ENCODE measurements around the gene CCDC85A. TPM values are rescaled to one million over a fixed set of nuclear protein-coding genes. Genes with fewer than 3 reads are reported as not detected.

The CCDC85A gene
- total RNA-seq, 1 donor from 2014 or later: not detected

DNA sequence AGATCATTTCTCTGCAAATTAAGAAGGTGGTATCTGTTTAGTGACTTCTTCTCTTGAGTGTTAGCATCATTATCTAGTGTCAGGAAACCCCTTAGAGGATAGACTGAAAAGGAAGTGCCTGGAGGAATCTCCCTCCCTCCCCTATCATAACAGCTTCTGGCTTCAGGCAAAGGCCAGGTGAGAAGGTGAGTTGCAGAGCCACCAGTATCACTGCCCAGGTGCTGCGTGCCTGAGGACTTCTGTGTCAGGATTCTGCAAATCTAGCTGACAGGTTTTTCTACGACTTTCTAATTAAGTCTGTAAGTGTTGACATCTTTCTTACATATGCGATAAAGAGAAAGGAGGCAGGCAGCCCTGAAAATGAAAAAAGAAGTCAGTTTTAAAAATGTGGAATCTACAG is 111.9 kb downstream of the CCDC85A start:
- intact Hi-C loops (cut with micrococcal nuclease): no loop called here

DNA sequence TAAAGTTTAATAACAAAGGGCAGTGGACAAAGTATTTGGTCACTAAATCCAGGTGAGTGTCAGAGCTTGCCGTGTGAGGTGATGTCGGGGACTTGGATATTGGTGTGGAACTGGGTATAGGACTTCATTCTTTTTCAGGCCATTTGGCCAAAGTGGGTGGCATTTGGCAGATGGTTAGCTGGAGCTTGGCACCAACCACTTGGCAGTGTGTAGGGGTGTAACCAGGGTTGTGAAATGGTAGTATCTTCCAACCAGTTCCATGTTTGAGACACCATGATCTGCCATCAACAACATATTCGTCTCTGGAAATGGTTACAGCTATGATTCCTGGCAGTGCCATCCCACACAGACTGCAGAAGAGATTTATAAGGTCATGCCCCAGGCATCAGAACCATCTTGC is 113.9 kb downstream of the CCDC85A start:
- intact Hi-C loops (cut with micrococcal nuclease): no loop called here

DNA sequence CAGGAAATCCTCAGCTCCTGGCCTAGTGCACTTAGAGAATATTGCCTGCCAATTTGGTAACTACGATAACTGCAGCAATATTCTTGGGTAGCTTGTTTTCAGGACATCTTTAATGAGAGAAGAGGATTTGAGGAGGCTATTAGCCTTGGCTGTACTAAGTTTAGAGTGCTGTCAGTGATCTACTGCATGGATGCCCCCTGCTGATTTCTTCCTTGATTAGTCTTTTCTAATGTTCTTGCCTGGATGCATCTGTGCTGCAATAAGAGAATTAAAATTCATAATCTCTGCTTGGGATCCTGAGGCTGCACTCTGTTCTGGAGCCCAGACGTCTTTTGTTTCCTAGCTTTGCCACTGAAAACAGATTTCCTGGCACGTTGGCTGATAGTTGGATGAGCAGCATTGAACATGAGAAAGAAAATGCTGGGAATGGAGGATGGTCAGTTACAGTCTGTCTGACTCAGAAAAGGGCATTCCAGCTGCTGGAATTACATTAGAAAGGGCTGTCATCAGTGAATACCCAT is 115.4 kb downstream of the CCDC85A start:
- intact Hi-C loops (cut with micrococcal nuclease): no loop called here

DNA sequence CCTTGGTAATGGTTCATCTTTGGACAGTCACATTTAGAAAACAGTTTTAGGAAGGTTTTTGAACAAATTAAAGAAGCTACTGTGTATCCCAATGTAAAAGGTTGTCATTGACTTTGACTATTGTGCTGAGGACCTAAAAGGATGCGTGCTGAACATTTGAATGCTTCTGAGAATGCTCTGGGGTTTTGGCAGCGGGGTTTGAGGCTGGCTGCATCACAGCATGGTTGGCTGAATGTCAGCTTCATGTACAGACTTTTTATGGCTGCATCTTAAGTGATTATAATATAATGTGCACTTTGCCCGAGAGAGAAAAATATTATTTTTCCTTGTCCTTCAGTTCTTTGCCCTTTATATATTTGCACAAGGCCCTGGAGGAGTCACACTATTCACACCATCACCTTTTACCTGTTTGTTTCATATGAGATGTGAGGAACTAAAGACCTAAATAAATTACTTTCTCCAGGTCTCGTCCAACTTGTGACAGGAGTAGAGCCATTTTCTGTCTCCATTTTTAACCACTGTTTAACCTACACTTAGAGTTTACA is 125.9 kb downstream of the CCDC85A start:
- intact Hi-C loops (cut with micrococcal nuclease): no loop called here

- intact Hi-C loops (cut with micrococcal nuclease): no loop called here
These were observed 129.7 kb downstream of the CCDC85A start for GRCh38 chr2:56313500-56313921.

- intact Hi-C loops (cut with micrococcal nuclease): no loop called here
These were observed 130.6 kb downstream of the CCDC85A start for GRCh38 chr2:56314371-56314770.

GRCh38 chr2:56314796-56315195 is 131.0 kb downstream of the CCDC85A start:
- intact Hi-C loops (cut with micrococcal nuclease): no loop called here

DNA sequence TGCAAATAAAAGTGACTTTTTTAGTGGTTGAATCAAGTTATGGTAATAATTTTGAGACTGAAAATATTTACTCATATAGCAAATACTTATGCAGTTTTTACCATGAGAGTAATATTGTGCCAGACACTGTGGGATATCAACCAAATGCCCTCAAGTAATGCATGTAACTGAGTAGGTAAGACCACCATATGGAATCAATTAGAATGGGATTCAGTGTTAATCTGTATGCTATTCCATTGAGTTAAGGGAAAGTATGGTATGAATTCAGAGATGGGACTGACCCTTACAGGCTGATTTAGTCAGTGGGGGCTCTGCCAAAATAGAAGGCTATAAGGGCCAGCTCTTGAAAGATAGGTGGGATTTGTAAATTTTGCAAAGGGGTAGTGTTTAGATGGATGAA is 131.6 kb downstream of the CCDC85A start:
- intact Hi-C loops (cut with micrococcal nuclease): no loop called here

- intact Hi-C loops (cut with micrococcal nuclease): no loop called here
These were observed 132.2 kb downstream of the CCDC85A start for GRCh38 chr2:56316011-56316410.

DNA sequence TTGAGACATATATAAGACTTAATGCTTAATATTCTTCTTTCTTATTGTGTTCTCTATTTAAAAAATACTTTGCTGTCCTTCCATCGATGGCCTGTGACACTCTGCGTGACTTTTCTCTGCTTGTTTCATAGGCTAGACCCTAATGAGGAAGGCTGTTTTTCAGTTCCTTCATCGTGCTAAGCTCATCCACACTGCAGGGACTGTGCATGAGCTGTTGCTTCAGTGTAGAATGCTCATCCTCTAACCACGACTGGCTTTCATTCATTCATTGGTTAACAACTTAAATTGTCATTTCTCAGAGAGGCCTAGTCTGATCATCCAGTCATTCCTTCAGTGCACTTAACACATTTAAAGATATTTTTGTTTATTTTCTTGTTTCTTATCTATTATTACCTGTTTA is 134.4 kb downstream of the CCDC85A start:
- intact Hi-C loops (cut with micrococcal nuclease): no loop called here

DNA sequence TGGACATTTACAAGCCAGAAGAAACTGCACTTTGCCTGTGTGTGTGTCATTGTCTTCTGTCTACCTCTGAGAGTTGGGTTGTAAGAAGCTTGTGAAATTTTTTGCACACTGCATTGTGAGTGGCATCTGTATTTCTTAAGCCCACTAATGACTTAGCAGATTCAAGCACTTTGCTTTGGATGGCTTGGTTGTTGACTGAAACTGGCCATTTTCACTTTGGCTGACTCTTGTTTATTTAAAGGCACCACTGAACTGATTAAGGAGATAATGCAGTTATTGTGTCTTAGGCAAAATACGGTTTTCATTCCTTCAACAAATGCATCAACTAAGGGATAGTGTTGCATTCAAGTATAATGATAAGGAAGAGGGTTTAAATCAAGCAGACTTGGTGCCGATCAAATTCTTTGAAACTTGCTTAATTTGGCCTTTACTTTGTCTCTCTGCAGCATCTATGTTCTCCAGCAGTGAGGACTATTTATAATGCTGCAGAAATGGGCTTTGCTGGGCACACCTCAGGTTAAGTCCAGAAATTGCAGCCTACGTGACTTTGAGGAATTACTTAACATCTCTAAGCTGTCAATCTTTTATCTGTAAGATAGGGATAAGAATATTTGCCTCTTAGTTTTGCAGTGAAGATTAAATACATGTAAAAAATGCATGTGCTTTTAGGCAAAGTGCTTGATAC is 142.0 kb downstream of the CCDC85A start:
- intact Hi-C loops (cut with micrococcal nuclease): no loop called here

GRCh38 chr2:56326346-56326741 is 142.6 kb downstream of the CCDC85A start:
- intact Hi-C loops (cut with micrococcal nuclease): no loop called here

DNA sequence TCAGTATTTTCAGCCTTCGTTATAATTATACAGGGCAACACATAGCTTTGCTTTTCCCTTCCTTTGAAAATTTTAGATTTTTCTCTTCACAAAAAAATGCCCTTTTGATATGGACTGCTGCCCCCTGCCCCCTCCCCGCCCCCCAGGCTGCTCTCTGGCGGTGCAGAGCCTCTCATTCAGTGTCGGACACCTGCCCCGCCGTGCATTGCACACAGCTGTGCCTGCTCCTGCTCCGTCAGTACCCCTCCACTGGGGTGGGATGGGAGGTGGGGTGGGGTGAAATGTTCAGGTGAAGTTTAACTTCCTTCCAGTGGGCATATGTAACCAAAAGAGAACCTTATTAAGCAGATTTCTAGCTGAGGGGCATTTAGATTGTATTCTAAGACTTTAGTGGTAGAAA is 148.0 kb downstream of the CCDC85A start:
- intact Hi-C loops (cut with micrococcal nuclease): no loop called here

DNA sequence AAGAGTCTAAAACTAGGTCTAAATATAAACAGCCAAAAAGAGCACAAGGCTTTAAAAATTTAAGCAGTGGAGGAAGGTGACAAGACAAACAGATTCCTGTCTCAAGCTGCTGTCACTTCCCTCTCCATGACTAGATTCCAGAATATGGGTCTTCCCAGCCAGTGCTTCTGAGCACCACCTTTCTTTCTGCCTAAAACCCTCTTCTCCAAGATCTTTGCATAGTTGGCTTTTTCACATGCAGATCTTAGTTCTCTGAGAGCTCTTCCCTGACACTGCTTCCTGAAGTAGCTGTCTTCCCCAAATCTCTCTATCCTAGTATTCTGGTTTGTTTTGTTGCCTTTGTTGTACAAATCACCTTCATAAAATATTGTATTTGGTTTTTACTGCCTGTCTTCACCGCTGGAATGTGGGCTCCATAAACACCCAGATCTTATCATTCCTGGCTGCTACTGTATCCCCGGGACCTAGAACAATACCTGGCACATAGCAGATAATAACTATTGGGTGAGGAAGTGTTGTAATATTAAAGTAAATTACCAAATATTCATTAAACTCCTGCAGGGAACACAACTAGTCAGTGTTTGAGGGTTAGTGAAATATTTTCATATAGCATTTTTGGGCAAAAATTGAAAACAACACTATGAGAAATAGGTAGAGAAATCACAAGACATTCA is 150.2 kb downstream of the CCDC85A start:
- intact Hi-C loops (cut with micrococcal nuclease): no loop called here

- intact Hi-C loops (cut with micrococcal nuclease): no loop called here
These were observed 150.8 kb downstream of the CCDC85A start for GRCh38 chr2:56334622-56335021.

- intact Hi-C loops (cut with micrococcal nuclease): no loop called here
These were observed 151.3 kb downstream of the CCDC85A start for GRCh38 chr2:56335101-56335500.

- intact Hi-C loops (cut with micrococcal nuclease): loop anchor here (2.0 kb wide), 1 partner anchor 61 kb away; no protein-coding TSS in a partner anchor
These were observed 153.6 kb downstream of the CCDC85A start for GRCh38 chr2:56337342-56337741.

GRCh38 chr2:56338232-56338631 is 154.4 kb downstream of the CCDC85A start:
- intact Hi-C loops (cut with micrococcal nuclease): no loop called here

GRCh38 chr2:56344771-56345170 is 161.0 kb downstream of the CCDC85A start:
- intact Hi-C loops (cut with micrococcal nuclease): no loop called here

DNA sequence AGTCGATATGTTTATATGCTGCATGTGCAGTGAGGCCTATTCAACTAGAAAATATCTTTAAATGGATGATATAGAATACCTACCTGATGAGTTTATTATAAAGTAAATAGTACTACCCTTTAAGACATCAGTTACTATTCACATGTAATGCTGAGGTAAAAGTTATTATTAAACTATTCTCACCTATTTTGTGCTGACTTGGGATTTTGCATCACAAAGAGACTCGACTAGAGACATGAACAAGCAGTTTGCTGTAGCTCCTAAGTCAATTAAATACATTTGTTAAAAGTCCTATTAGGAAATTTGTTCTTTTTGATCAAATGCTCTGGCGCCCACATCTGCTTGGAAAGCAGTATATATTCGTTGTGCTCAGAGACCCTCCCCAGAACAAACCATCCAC is 164.1 kb downstream of the CCDC85A start:
- intact Hi-C loops (cut with micrococcal nuclease): no loop called here

DNA sequence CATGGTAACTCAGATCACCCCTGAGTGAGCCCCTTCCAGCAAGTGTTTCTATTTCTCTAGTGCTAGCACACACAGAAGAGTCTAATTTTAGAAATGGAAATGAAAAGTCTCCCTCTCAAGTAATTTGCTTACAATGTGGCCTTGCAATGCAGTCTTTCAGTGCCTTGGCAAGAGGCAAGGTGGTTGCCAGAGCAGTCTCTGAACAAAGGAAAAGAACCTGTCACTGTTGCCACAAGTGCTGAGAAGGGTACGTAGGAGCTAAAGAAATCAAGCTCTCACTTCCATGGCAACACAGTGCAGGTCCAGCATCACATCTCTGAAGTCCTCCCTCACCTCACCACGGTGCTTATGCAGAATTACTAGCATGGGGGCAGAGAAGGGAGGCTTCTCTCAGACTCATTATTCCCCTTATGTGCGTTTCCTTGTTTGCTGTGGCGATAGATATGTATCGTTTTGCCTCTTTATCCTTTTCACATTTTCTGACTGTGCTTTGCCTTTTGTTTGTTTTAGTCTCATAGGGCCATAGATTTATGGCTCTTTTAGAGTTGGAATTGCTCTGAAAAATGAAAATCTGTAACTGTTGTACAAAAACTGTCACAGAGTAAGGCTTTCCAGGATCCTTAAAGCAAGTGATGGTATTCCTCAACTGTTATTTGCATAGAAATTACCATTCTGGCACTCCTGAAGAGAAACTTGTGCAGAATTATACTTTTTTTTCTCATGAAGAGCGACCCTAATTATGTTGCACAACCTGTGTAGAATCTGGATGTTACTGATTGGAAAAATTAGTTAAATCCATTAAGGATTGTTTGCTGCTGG is 164.8 kb downstream of the CCDC85A start:
- intact Hi-C loops (cut with micrococcal nuclease): no loop called here
